Measurements from ENCODE around the gene MTA2.
"Not testable (repeated sequence)": the region's sequence is repeated elsewhere in the genome, so short reads cannot be mapped to it uniquely, and the experiment has no call there.

The MTA2 gene

GRCh38 chr11:62592146-62592815 is 9.4 kb downstream of the MTA2 start:
- no peak for DNase-seq

GRCh38 chr11:62591448-62592145 is 10.1 kb downstream of the MTA2 start, which contains the start of gene TUT1:
TUT1 (minus strand) TSS chr11:62591523; CDS start chr11:62591485, 38 bp downstream.
- DNase-seq: peak; percentile 98

- DNase-seq: no peak
Observed at GRCh38 chr11:62588966-62589637, 12.6 kb downstream of the MTA2 start.

GRCh38 chr11:62585356-62585755 is 16.3 kb downstream of the MTA2 start:
- not testable (repeated sequence) for DNase-seq

- not testable (repeated sequence) for DNase-seq
Observed at GRCh38 chr11:62581735-62582134, 19.9 kb downstream of the MTA2 start.

GRCh38 chr11:62580959-62581715 is 20.5 kb downstream of the MTA2 start:
- DNase-seq: no peak

- DNase-seq: no peak
Observed at GRCh38 chr11:62579252-62579651, 22.4 kb downstream of the MTA2 start.

GRCh38 chr11:62578541-62578940 is 23.1 kb downstream of the MTA2 start:
- no peak for DNase-seq

GRCh38 chr11:62577046-62577714 is 24.5 kb downstream of the MTA2 start:
- DNase-seq: no peak

- DNase-seq: no peak
Observed at GRCh38 chr11:62575837-62576236, 25.8 kb downstream of the MTA2 start.

- no peak for DNase-seq
Observed at GRCh38 chr11:62575156-62575555, 26.5 kb downstream of the MTA2 start.

GRCh38 chr11:62574363-62575071 is 27.1 kb downstream of the MTA2 start:
- no peak for DNase-seq

GRCh38 chr11:62573592-62574362 is 27.9 kb downstream of the MTA2 start, which contains the start of gene EEF1G:
EEF1G (minus strand) TSS chr11:62573891; CDS start chr11:62573842, 49 bp downstream.
- peak; percentile 99 for DNase-seq

- no peak for DNase-seq
Observed at GRCh38 chr11:62573006-62573591, 28.6 kb downstream of the MTA2 start.

- DNase-seq: no peak
Observed at GRCh38 chr11:62572431-62572830, 29.2 kb downstream of the MTA2 start.

- DNase-seq: not testable (repeated sequence)
Observed at GRCh38 chr11:62571493-62571892, 30.2 kb downstream of the MTA2 start.

- not testable (repeated sequence) for DNase-seq
Observed at GRCh38 chr11:62570903-62571302, 30.8 kb downstream of the MTA2 start.

GRCh38 chr11:62569611-62570010 is 32.1 kb downstream of the MTA2 start:
- DNase-seq: no peak

GRCh38 chr11:62567018-62567633 is 34.5 kb downstream of the MTA2 start:
- DNase-seq: no peak

GRCh38 chr11:62566247-62566646 is 35.4 kb downstream of the MTA2 start:
- DNase-seq: no peak

Measured in NCI-H510A (cell line).